Measurements from ENCODE around the gene PTCH2.

Gene PTCH2

GRCh38 chr1:44777969-44778635 is 65.0 kb downstream of the PTCH2 start:
- no peak for DNase-seq

GRCh38 chr1:44777547-44777946 is 65.5 kb downstream of the PTCH2 start:
- no peak for DNase-seq

- DNase-seq = no peak
These were observed 66.4 kb downstream of the PTCH2 start for GRCh38 chr1:44776730-44777068.

GRCh38 chr1:44775930-44776729 is 66.9 kb downstream of the PTCH2 start:
- no peak for DNase-seq

- DNase-seq = peak; percentile 89
These were observed 67.7 kb downstream of the PTCH2 start, which contains the start of gene RPS8 for GRCh38 chr1:44775078-44775929. TSS of gene RPS8 (plus strand) at chr1:44775540. CDS start at chr1:44775597, 57 bp downstream.
